ENCODE data around the gene TMCO4. TPM values are rescaled to one million over a fixed set of nuclear protein-coding genes. Genes with fewer than 3 reads are reported as not detected.

The TMCO4 gene
- total RNA-seq, 1 donor from 2014 or later: not detected

- H3K27ac Mint-ChIP-seq (ENCODE audit: unreplicated experiment): no peak overlapping the region
- no peak for DNase-seq
- H3K4me1 Mint-ChIP-seq (ENCODE audit: low read depth, unreplicated experiment): peaks cover 7% of the 10 kb centered on the region
- TF ChIP-seq, protein P1, sequence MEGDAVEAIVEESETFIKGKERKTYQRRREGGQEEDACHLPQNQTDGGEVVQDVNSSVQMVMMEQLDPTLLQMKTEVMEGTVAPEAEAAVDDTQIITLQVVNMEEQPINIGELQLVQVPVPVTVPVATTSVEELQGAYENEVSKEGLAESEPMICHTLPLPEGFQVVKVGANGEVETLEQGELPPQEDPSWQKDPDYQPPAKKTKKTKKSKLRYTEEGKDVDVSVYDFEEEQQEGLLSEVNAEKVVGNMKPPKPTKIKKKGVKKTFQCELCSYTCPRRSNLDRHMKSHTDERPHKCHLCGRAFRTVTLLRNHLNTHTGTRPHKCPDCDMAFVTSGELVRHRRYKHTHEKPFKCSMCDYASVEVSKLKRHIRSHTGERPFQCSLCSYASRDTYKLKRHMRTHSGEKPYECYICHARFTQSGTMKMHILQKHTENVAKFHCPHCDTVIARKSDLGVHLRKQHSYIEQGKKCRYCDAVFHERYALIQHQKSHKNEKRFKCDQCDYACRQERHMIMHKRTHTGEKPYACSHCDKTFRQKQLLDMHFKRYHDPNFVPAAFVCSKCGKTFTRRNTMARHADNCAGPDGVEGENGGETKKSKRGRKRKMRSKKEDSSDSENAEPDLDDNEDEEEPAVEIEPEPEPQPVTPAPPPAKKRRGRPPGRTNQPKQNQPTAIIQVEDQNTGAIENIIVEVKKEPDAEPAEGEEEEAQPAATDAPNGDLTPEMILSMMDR (IDR thresholded peaks at IDR 0.05; ENCODE audit: partially characterized antibody, unreplicated experiment): no peak
- peaks cover 5% of the 10 kb centered on the region for H3K27me3 Mint-ChIP-seq (ENCODE audit: unreplicated experiment)
- H3K9me3 Mint-ChIP-seq (ENCODE audit: unreplicated experiment): peaks cover 4% of the 10 kb centered on the region
- no peaks in the 10 kb centered on the region for H3K36me3 Mint-ChIP-seq (ENCODE audit: unreplicated experiment)
- no peak overlapping the region for H3K4me3 Mint-ChIP-seq (ENCODE audit: unreplicated experiment)
Observed at GRCh38 chr1:19658186-19658585, 141.5 kb downstream of the TMCO4 start.

- H3K4me1 Mint-ChIP-seq (ENCODE audit: low read depth, unreplicated experiment): peaks cover 7% of the 10 kb centered on the region
- DNase-seq: no peak
- H3K4me3 Mint-ChIP-seq (ENCODE audit: unreplicated experiment): no peak overlapping the region
- peaks cover 4% of the 10 kb centered on the region for H3K9me3 Mint-ChIP-seq (ENCODE audit: unreplicated experiment)
- TF ChIP-seq, protein P1 (IDR thresholded peaks at IDR 0.05; ENCODE audit: partially characterized antibody, unreplicated experiment): no peak
- H3K36me3 Mint-ChIP-seq (ENCODE audit: unreplicated experiment): no peaks in the 10 kb centered on the region
- H3K27me3 Mint-ChIP-seq (ENCODE audit: unreplicated experiment): peaks cover 5% of the 10 kb centered on the region
- H3K27ac Mint-ChIP-seq (ENCODE audit: unreplicated experiment): no peak overlapping the region
Observed at GRCh38 chr1:19657511-19657910, 142.2 kb downstream of the TMCO4 start.

DNA sequence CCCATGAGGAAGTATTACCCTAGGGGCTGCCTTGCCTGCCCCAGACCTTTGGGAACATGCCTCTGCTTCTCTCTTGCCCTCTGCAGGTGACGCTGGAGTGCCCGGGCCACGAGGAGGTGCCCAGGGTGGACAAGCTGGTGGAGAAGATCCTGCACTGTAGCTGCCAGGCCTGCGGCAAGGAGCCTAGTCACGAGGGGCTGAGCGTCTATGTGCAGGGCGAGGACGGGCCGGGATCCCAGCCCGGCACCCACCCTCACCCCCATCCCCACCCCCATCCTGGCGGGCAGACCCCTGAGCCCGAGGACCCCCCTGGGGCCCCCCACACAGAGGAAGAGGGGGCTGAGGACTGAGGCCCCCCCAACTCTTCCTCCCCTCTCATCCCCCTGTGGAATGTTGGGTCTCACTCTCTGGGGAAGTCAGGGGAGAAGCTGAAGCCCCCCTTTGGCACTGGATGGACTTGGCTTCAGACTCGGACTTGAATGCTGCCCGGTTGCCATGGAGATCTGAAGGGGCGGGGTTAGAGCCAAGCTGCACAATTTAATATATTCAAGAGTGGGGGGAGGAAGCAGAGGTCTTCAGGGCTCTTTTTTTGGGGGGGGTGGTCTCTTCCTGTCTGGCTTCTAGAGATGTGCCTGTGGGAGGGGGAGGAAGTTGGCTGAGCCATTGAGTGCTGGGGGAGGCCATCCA is 142.8 kb downstream of the TMCO4 start:
- Mint-ChIP-seq H3K4me1 (ENCODE audit: low read depth, unreplicated experiment) (peaks cover 7% of the 10 kb centered on the region), H3K27ac (ENCODE audit: unreplicated experiment) (no peak overlapping the region), H3K4me3 (ENCODE audit: unreplicated experiment) (no peak overlapping the region), H3K9me3 (ENCODE audit: unreplicated experiment) (peaks cover 4% of the 10 kb centered on the region), H3K36me3 (ENCODE audit: unreplicated experiment) (no peaks in the 10 kb centered on the region), H3K27me3 (ENCODE audit: unreplicated experiment) (peaks cover 5% of the 10 kb centered on the region)
- TF ChIP-seq, protein P1 (IDR thresholded peaks at IDR 0.05; ENCODE audit: partially characterized antibody, unreplicated experiment): no peak
- peak; percentile 50 for DNase-seq

GRCh38 chr1:19656134-19656779 is 143.5 kb downstream of the TMCO4 start:
- TF ChIP-seq, protein P1 (IDR thresholded peaks at IDR 0.05; ENCODE audit: partially characterized antibody, unreplicated experiment): no peak
- Mint-ChIP-seq H3K27me3 (ENCODE audit: unreplicated experiment) (peaks cover 3% of the 10 kb centered on the region), H3K9me3 (ENCODE audit: unreplicated experiment) (peaks cover 4% of the 10 kb centered on the region), H3K36me3 (ENCODE audit: unreplicated experiment) (no peaks in the 10 kb centered on the region), H3K4me3 (ENCODE audit: unreplicated experiment) (no peak overlapping the region), H3K27ac (ENCODE audit: unreplicated experiment) (no peak overlapping the region), H3K4me1 (ENCODE audit: low read depth, unreplicated experiment) (peaks cover 8% of the 10 kb centered on the region)
- no peak for DNase-seq

DNA sequence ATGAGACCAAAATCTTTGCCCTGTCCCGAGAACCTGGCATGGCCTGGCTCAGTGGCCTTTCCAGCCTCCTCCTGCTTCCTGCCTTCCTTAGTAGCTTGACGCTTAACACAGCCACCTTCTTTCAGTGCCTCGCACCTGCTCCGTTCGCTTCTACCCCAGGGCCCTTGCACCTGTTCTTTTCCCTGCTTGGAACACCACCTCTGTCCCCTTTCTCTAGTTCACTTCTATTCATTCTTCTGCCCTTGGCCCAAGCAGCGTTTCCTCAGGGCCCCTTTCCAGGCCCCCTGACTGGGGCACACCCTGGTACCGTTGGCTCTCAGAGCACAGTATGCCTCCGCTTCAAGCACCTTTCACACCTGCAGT is 144.0 kb downstream of the TMCO4 start:
- H3K9me3 Mint-ChIP-seq (ENCODE audit: unreplicated experiment): peaks cover 4% of the 10 kb centered on the region
- no peak overlapping the region for H3K27ac Mint-ChIP-seq (ENCODE audit: unreplicated experiment)
- H3K4me1 Mint-ChIP-seq (ENCODE audit: low read depth, unreplicated experiment): peaks cover 9% of the 10 kb centered on the region
- no peaks in the 10 kb centered on the region for H3K36me3 Mint-ChIP-seq (ENCODE audit: unreplicated experiment)
- no peak overlapping the region for H3K4me3 Mint-ChIP-seq (ENCODE audit: unreplicated experiment)
- no peak for DNase-seq
- TF ChIP-seq, protein P1 (IDR thresholded peaks at IDR 0.05; ENCODE audit: partially characterized antibody, unreplicated experiment): no peak
- peaks cover 3% of the 10 kb centered on the region for H3K27me3 Mint-ChIP-seq (ENCODE audit: unreplicated experiment)
